ENCODE results near the gene ZNF487. TPM values are rescaled to one million over a fixed set of nuclear protein-coding genes. Genes with fewer than 3 reads are reported as not detected.

The ZNF487 gene
- total and polyA plus RNA-seq, 10 of the 15 experiments (the other 5 are each of a cell fraction or from before 2014, with no cell fraction given), result 0.74 to 2.1 (median 1.1) TPM

- no peak for TF ChIP-seq SUPT20H (IDR thresholded peaks at IDR 0.05; ENCODE audit: borderline replicate concordance, control insufficient read depth, low read depth, low read length)
- TF ChIP-seq TARDBP (IDR thresholded peaks at IDR 0.05; ENCODE audit: borderline replicate concordance), result peak; percentile 41; the same call in 1 of the 2 replicates
- TF ChIP-seq GATAD2B (conservative IDR thresholded peaks at IDR 0.05; ENCODE audit: low read depth), result peak; percentile 92
- no peak; the same call in 1 of the 2 replicates for TF ChIP-seq MLLT1 (IDR thresholded peaks at IDR 0.05)
- TF ChIP-seq ZNF687 (IDR thresholded peaks at IDR 0.05), result peak; percentile 66
- TF ChIP-seq MXI1 (IDR thresholded peaks at IDR 0.05; ENCODE audit: low read depth, low read length), result 0 out of 2 replicates have a peak, but pooled peaks have one; percentile 19
- peak; percentile 69 for TF ChIP-seq E4F1 (IDR thresholded peaks at IDR 0.05; ENCODE audit: borderline replicate concordance, partially characterized antibody)
- no peak for TF ChIP-seq SPI1 (IDR thresholded peaks at IDR 0.05; ENCODE audit: borderline replicate concordance, insufficient read depth, low read depth, low read length)
- TF ChIP-seq EED (IDR thresholded peaks at IDR 0.05; ENCODE audit: low read depth), result peak; percentile 26; the same call in 1 of the 2 replicates
Observed at GRCh38 chr10:43436291-43437140, at the start of gene ZNF487 (continued).

All from GM12878 (cell line).